Cardiac fibroblast (primary cell): ENCODE data around the gene GRK2.

ENCODE experiments used
- DNase-seq, 2 donors: peaks; one replicate each; pipeline versions ENCODE4 v3.0.0 to v3.0.0-alpha.2; 2010; ENCODE audit warnings: low read depth in 2 of 2
- H3K4me3 ChIP-seq, 2 donors: replicated peaks in 1 of 2; 1 replicate in 1 of 2; 2 replicates in 1 of 2; pipeline ENCODE4 v1.5.1; 2011; ENCODE audit warnings: low read depth in 2 of 2, low read length in 2 of 2, mild to moderate bottlenecking in 2 of 2, moderate library complexity in 1 of 2
- TF ChIP-seq, protein P1 (sequence below): IDR thresholded peaks from one replicate; pipeline ENCODE4 v1.5.1; 2011; ENCODE audit warnings: low read depth, mild to moderate bottlenecking, low read length, inconsistent platforms

The GRK2 gene

DNA sequence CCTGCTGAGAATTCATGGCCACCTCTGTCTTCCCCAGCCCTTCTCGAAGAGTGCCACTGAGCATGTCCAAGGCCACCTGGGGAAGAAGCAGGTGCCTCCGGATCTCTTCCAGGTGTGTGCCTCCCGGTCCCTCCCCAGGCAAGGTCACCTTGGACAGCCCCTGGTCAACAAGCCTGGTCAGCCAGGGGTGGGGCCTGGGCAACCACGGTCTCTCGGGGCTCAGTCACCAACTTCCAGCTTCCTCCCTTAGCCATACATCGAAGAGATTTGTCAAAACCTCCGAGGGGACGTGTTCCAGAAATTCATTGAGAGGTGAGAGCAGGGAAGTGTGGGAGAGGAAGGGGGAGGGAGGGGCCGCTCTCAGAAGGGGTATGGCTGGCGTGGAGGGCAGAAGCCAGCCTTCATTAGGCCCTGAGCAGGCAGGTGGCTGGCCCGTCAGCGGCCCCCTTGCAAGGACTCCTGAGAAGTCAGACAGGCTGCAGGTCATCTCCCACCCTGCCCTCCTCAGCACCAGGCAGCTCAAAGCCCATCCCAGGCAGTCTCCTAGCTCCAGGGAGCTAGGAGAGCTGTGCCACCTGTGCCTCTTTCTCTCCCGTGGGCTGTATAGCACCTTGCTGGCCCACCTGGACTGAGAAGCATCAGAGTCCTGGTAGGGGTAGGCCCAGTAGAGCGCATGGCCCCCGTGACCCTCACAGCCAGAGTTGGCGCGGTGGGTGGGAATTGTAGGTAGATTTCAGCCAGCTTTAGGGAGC is 13.5 kb downstream of the GRK2 start:
- TF ChIP-seq, protein P1, sequence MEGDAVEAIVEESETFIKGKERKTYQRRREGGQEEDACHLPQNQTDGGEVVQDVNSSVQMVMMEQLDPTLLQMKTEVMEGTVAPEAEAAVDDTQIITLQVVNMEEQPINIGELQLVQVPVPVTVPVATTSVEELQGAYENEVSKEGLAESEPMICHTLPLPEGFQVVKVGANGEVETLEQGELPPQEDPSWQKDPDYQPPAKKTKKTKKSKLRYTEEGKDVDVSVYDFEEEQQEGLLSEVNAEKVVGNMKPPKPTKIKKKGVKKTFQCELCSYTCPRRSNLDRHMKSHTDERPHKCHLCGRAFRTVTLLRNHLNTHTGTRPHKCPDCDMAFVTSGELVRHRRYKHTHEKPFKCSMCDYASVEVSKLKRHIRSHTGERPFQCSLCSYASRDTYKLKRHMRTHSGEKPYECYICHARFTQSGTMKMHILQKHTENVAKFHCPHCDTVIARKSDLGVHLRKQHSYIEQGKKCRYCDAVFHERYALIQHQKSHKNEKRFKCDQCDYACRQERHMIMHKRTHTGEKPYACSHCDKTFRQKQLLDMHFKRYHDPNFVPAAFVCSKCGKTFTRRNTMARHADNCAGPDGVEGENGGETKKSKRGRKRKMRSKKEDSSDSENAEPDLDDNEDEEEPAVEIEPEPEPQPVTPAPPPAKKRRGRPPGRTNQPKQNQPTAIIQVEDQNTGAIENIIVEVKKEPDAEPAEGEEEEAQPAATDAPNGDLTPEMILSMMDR, result no peak
- no peak overlapping the region for H3K4me3 ChIP-seq
- no peak for DNase-seq

- TF ChIP-seq, protein P1, result no peak
- DNase-seq, result no peak
- H3K4me3 ChIP-seq, result no peak overlapping the region
These were observed 14.1 kb downstream of the GRK2 start for GRCh38 chr11:67280341-67280787.

GRCh38 chr11:67280788-67281551 is 14.7 kb downstream of the GRK2 start:
- no peak for DNase-seq
- TF ChIP-seq, protein P1, result no peak
- H3K4me3 ChIP-seq, result no peak overlapping the region

- TF ChIP-seq, protein P1, result no peak
- DNase-seq, result no peak
- H3K4me3 ChIP-seq, result no peak overlapping the region
These were observed 15.4 kb downstream of the GRK2 start for GRCh38 chr11:67281552-67282150.

DNA sequence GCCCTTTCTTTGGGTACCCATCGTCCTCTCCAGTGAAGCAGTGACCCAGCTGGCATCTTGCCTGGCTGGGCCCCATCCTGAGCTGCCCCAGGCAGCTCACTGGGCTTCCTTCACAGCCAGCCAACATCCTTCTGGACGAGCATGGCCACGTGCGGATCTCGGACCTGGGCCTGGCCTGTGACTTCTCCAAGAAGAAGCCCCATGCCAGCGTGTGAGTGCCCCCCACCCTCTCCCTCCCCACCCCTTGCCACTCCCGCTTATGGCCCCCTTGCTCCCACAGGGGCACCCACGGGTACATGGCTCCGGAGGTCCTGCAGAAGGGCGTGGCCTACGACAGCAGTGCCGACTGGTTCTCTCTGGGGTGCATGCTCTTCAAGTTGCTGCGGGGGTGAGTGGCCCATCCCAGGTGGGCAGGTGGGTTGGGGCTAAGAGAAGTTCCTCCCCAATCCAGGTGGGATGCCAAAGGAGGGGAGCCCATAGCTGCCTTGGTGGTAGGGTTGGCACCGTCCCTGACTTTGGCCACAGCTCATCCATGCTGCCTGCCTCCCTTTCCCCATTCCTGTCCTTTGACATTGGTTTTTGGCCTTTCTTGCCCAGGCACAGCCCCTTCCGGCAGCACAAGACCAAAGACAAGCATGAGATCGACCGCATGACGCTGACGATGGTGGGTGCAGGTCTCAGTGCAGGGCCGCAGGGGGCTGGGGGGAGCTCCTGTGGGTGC is 16.0 kb downstream of the GRK2 start:
- no peak for DNase-seq
- H3K4me3 ChIP-seq, result no peak overlapping the region
- TF ChIP-seq, protein P1, result no peak

DNA sequence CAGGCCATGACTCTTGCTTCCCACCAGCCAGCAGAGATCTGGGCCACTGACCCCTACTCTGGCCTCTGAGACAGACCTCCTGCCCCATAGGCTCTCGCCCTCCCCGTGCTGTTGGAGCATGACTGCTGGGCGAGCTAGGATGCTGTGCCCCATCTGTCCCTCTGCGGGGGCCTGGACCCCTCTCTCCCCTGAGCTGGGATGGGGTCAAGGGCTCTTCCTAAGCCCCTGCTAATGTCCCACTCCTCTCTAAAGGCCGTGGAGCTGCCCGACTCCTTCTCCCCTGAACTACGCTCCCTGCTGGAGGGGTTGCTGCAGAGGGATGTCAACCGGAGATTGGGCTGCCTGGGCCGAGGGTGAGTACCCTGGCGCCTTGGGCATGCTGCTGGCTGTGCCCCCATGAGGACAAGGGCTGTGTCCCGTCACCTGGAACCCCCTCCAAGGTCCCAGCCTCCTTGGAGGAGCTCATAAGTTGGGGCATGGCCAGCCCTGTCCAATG is 16.7 kb downstream of the GRK2 start:
- H3K4me3 ChIP-seq, result no peak overlapping the region
- DNase-seq, result no peak
- TF ChIP-seq, protein P1, result no peak
